OCI-LY7 (cell line): ENCODE data around the gene USB1. TPM values are rescaled to one million over a fixed set of nuclear protein-coding genes. Genes with fewer than 3 reads are reported as not detected.

Experiments used
- BruUV-seq: library from RNA; stranded (reverse); fragments of 400-500 nt; replicated peaks from 2 replicates; lab custom pipeline; 2021; lab: Mats Ljungman, UMichigan
- CTCF ChIA-PET: fragments of 300-600 bp; sonication (Branson Sonifier 250); formaldehyde crosslinking; loops from one replicate; lab custom pipeline; 2022; ENCODE audit warnings: antibody characterized with exemption; ENCODE audit not compliant: unreplicated experiment; lab: Charles Lee
- POLR2A ChIA-PET: fragments of 300-600 bp; sonication (Branson Sonifier 250); formaldehyde crosslinking; loops from one replicate; lab custom pipeline; 2022; ENCODE audit warnings: antibody characterized with exemption; lab: Charles Lee
- DNase-seq: peaks from one replicate; pipeline ENCODE4 v3.0.0-alpha.2; 2015; ENCODE audit warnings: low spot score
- H2AFZ ChIP-seq: fragments of 200-600 bp; sonication (generic), shearing (Covaris generic); 2 replicates; pipeline ENCODE4 v1.6.1; 2014; ENCODE audit warnings: mild to moderate bottlenecking, antibody characterized with exemption, low read length, moderate library complexity
- H3K27ac ChIP-seq: fragments of 200-600 bp; sonication (generic); 2 replicates; pipeline ENCODE4 v1.5.1; 2014; ENCODE audit warnings: mixed run types, low read depth, mild to moderate bottlenecking, moderate library complexity, low read length, inconsistent platforms; ENCODE audit not compliant: poor library complexity, severe bottlenecking
- H3K36me3 ChIP-seq: fragments of 200-600 bp; sonication (generic); 2 replicates; pipeline ENCODE4 v1.6.1; 2014; ENCODE audit warnings: mild to moderate bottlenecking, antibody characterized with exemption, low read length, moderate library complexity, mixed read lengths; ENCODE audit not compliant: insufficient read depth
- H3K4me1 ChIP-seq: fragments of 200-600 bp; sonication (generic); 2 replicates; pipeline ENCODE4 v1.5.1; 2014; ENCODE audit warnings: mild to moderate bottlenecking, low read length; ENCODE audit not compliant: insufficient read depth, poor library complexity, severe bottlenecking
- H3K4me2 ChIP-seq: fragments of 200-600 bp; sonication (generic); 2 replicates; pipeline ENCODE4 v1.6.1; 2014; ENCODE audit warnings: mild to moderate bottlenecking, low read length
- H3K4me3 ChIP-seq: fragments of 200-600 bp; sonication (generic); 2 replicates; pipeline ENCODE4 v1.5.1; 2014; ENCODE audit warnings: mild to moderate bottlenecking, low read depth, low read length; ENCODE audit not compliant: poor library complexity, severe bottlenecking
- H3K79me2 ChIP-seq: fragments of 200-600 bp; sonication (generic); 2 replicates; pipeline ENCODE4 v1.6.1; 2016; ENCODE audit warnings: low read depth, mild to moderate bottlenecking, low read length, moderate library complexity, mixed read lengths; ENCODE audit not compliant: insufficient read depth
- H3K9me2 ChIP-seq: fragments of 200-600 bp; sonication (generic); 2 replicates; pipeline ENCODE4 v1.6.1; 2016; ENCODE audit warnings: mild to moderate bottlenecking, low read length, mixed read lengths; ENCODE audit not compliant: insufficient read depth
- H3K9me3 ChIP-seq: fragments of 200-600 bp; sonication (generic); 2 replicates; pipeline ENCODE4 v1.6.1; 2014; ENCODE audit warnings: mild to moderate bottlenecking, mixed run types, low read length, mixed read lengths
- H4K20me1 ChIP-seq: fragments of 200-600 bp; sonication (generic); 2 replicates; pipeline ENCODE4 v1.6.1; 2014; ENCODE audit warnings: mild to moderate bottlenecking, antibody characterized with exemption, low read length, moderate library complexity, mixed read lengths; ENCODE audit not compliant: insufficient read depth
- EZH2phosphoT487 ChIP-seq: fragments of 200-600 bp; sonication (generic); IDR thresholded peaks from 2 replicates; pipeline ENCODE4 v1.6.1; 2018; ENCODE audit warnings: low read depth, borderline replicate concordance, mild to moderate bottlenecking, mixed run types, antibody characterized with exemption, low read length, moderate library complexity, mixed read lengths
- intact Hi-C: fragments of 100-400 bp; cut with micrococcal nuclease; formaldehyde crosslinking; loops from one replicate; pipeline ENCODE4 v1.10.0; 2022; ENCODE audit not compliant: unreplicated experiment
- total RNA-seq, 2 experiments: library from RNA; depleted of rRNA in 1 of 2; stranded (reverse); fragments of >200 nt in 1 of 2; shearing (Covaris generic) in 1 of 2; gene quantifications; 2 replicates each; pipeline ENCODE4 v1.2.3, GENCODE V29; 2014 to 2022
- TF ChIP-seq, protein P1 (sequence below): fragments of 200-600 bp; sonication (generic); conservative IDR thresholded peaks from 2 replicates; pipeline ENCODE4 v1.5.1; 2014; ENCODE audit warnings: mild to moderate bottlenecking, antibody characterized with exemption, low read length, moderate library complexity, mixed read lengths

Gene USB1
- total RNA-seq, 2 experiments from 2014 or later = 12.5 to 48.3 TPM

DNA sequence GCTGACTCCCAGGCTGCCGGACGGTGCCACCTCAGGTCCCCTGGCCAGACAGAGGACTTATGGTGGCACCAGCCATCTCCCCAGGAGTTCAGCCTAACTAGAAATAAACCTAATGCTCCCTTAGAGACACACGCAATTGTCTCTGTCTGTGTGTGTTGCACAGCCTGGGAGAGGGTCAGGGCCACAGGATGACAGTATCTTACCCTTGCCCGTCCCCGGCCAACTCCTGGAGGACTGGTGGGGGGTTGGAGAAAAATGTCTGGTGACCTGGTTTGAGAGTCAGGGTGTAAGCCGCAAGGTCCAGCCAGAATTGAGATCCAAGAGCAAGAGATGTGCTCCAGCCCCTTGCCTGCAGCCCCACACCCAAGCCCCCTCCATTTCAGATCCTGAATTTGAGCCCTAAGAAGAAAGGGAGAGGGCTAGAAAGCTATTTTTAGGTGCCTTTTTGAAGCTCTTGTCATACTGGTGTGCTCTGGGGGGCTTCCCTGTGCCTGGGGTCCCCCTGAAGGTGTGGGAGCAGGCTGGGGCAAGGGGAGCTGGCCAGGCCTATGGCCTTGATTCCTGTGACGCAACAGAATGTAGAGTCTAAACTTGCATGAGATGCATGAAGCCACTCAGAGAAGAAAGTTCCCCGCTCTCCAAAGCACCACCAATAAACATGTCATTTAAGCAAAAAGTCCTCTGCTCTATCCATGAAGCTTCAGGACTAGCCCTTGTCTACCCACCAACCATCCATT, 13.6 kb upstream of the USB1 start:
- H3K4me2 ChIP-seq = no peak overlapping the region
- ChIA-PET POLR2A (no interaction called here), CTCF (no interaction called here)
- intact Hi-C loops = no loop called here
- H3K79me2 ChIP-seq = no peaks in the 10 kb centered on the region
- no peak for DNase-seq
- no peak overlapping the region for H3K4me3 ChIP-seq
- H3K9me3 ChIP-seq = no peaks in the 10 kb centered on the region
- no peaks in the 10 kb centered on the region for H3K36me3 ChIP-seq
- H2AFZ ChIP-seq = no peak overlapping the region
- H3K27ac ChIP-seq = no peak overlapping the region
- H3K9me2 ChIP-seq = no peaks in the 10 kb centered on the region
- H3K4me1 ChIP-seq = peaks cover 4% of the 10 kb centered on the region
- H4K20me1 ChIP-seq = no peaks in the 10 kb centered on the region
- TF ChIP-seq EZH2phosphoT487 = no peak
- TF ChIP-seq, protein P1, sequence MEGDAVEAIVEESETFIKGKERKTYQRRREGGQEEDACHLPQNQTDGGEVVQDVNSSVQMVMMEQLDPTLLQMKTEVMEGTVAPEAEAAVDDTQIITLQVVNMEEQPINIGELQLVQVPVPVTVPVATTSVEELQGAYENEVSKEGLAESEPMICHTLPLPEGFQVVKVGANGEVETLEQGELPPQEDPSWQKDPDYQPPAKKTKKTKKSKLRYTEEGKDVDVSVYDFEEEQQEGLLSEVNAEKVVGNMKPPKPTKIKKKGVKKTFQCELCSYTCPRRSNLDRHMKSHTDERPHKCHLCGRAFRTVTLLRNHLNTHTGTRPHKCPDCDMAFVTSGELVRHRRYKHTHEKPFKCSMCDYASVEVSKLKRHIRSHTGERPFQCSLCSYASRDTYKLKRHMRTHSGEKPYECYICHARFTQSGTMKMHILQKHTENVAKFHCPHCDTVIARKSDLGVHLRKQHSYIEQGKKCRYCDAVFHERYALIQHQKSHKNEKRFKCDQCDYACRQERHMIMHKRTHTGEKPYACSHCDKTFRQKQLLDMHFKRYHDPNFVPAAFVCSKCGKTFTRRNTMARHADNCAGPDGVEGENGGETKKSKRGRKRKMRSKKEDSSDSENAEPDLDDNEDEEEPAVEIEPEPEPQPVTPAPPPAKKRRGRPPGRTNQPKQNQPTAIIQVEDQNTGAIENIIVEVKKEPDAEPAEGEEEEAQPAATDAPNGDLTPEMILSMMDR = no peak
- BruUV-seq = no TSS peak

DNA sequence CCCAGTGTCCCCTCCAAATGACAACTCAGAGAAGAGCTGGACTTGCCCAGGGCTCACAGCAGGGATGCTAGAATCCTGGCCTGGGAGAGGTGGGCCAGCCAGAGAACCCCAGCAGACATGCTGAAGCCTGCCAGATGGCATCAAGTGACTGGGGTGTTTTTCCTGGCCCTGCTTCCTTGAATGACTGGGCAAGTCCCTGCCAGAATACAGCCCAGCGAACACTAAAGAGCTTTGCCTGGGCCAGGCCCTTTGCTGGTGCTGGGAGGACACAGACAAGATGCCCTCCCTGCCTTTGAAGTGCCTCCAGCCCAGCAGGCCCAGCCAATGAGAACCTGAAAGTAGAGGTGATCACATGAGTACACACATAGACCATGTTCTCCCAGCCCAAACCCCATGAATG, 12.3 kb upstream of the USB1 start:
- no peaks in the 10 kb centered on the region for H3K79me2 ChIP-seq
- TF ChIP-seq, protein P1 = no peak
- no peak for TF ChIP-seq EZH2phosphoT487
- H3K9me3 ChIP-seq = no peaks in the 10 kb centered on the region
- no peaks in the 10 kb centered on the region for H3K4me1 ChIP-seq
- no peaks in the 10 kb centered on the region for H3K9me2 ChIP-seq
- no peak overlapping the region for H3K27ac ChIP-seq
- ChIA-PET POLR2A (interaction anchor here (0.6 kb wide), 1 partner anchor 199 kb away, joined by 4 read pairs; no protein-coding TSS in a partner anchor), CTCF (no interaction called here)
- no peaks in the 10 kb centered on the region for H3K36me3 ChIP-seq
- intact Hi-C loops = no loop called here
- H2AFZ ChIP-seq = no peak overlapping the region
- no peak for DNase-seq
- H4K20me1 ChIP-seq = no peaks in the 10 kb centered on the region
- H3K4me2 ChIP-seq = no peak overlapping the region
- BruUV-seq = no TSS peak
- no peak overlapping the region for H3K4me3 ChIP-seq

DNA sequence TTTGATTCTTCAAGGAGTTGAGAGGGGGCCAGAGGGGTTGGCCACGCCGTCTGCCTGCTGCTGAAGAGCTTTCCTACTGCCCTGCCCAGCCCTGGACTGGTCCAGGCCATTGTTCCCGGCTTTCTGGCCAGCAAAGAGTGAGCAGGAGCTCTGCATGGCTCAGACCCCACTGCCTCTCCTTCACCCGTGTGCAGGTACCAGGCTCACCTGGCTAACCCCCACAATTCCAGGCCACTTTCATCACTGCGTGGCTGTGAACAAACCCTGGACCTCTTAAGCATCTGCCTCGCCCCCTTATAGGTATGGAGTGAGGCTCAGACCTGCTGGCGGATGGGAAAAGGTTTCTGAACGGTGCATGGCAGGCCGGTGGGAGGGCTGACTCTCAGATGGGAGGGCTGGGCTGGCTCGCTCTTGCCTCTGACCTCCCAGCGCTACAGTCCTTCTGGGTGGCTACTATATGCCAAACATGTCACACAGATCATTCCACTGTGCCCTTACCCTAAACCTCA, 9.6 kb upstream of the USB1 start:
- Histone ChIP-seq H3K4me2 (no peak overlapping the region), H3K9me2 (no peaks in the 10 kb centered on the region), H3K4me1 (no peaks in the 10 kb centered on the region), H2AFZ (no peak overlapping the region), H3K4me3 (no peak overlapping the region), H3K27ac (no peak overlapping the region), H3K79me2 (no peaks in the 10 kb centered on the region), H3K36me3 (peaks cover 10% of the 10 kb centered on the region), H4K20me1 (no peaks in the 10 kb centered on the region), H3K9me3 (no peaks in the 10 kb centered on the region)
- no peak for TF ChIP-seq EZH2phosphoT487
- TF ChIP-seq, protein P1 = no peak
- intact Hi-C loops = no loop called here
- DNase-seq = no peak
- ChIA-PET CTCF (interaction anchor here (0.6 kb wide), 1 partner anchor 43 kb away, joined by 13 read pairs; no protein-coding TSS in a partner anchor), POLR2A (interaction anchor here (0.5 to 0.6 kb wide), 2 partner anchors 8 to 74 kb away, joined by 3 read pairs; no protein-coding TSS in a partner anchor)
- no TSS peak for BruUV-seq
